Measurements from ENCODE around the gene CCDC149. TPM values are rescaled to one million over a fixed set of nuclear protein-coding genes. Genes with fewer than 3 reads are reported as not detected.

CCDC149 gene
- total and polyA plus RNA-seq, 2 of the 8 experiments (the other 6 are each of a cell fraction or from before 2014, with no cell fraction given), result 2.2 to 5.6 TPM

DNA sequence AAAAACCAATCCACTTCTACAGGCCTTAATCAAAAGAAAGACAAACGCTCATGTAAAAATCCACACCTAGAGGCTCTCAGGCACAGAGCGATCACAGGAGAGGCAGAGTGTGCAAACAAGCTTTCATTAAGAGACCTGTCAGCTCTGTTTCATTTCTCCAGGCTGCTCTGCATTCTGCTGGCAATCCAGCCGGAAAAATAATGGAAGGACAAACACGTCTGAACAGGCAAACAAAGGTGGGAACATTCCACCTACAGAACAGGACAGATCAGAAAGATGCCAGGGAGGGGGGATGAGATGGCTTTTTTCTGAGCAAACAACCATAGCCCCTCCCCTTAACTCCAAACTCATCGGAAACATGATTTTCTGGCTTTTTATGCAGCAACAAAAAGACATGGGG, 107.8 kb downstream of the CCDC149 start:
- H2AFZ ChIP-seq (ENCODE audit: low read length), result no peak overlapping the region
- TF ChIP-seq CEBPB (IDR thresholded peaks at IDR 0.05; ENCODE audit: low read depth, low read length) (no peak), EP300 (IDR thresholded peaks at IDR 0.05; ENCODE audit: borderline replicate concordance in 1 of 2, low read depth in 2 of 2, low read length in 2 of 2) (no peak), YY1 (IDR thresholded peaks at IDR 0.05; ENCODE audit: low read depth, low read length) (no peak), KDM4A (IDR thresholded peaks at IDR 0.05; ENCODE audit: low read depth, low read length, severe bottlenecking) (no peak), BACH1 (IDR thresholded peaks at IDR 0.05; ENCODE audit: low read length) (no peak), BCL11A (IDR thresholded peaks at IDR 0.05; ENCODE audit: low read depth in 2 of 2, low read length in 2 of 2) (no peak), KDM5A (IDR thresholded peaks at IDR 0.05; ENCODE audit: low read length) (no peak), CBX5 (IDR thresholded peaks at IDR 0.05; ENCODE audit: low read depth, low read length) (no peak)

More for the DNA sequence above, 107.8 kb downstream of the CCDC149 start:
- no peaks in the 10 kb centered on the region for H3K79me2 ChIP-seq (ENCODE audit: control insufficient read depth in 1 of 2, insufficient read depth in 2 of 2, low read length in 2 of 2)
- H2BK5ac ChIP-seq (ENCODE audit: low read depth, low read length), result no peak overlapping the region
- WGBS, 2 experiments (ENCODE audit: extremely low coverage in 1 of 2, insufficient coverage in 1 of 2, insufficient read length in 1 of 2, insufficient replicate concordance in 2 of 2, low coverage in 1 of 2, low lambda C conversion rate in 2 of 2, missing lambda C conversion rate in 1 of 2), result 89% methylated on average over 5 of the region's 5 CpGs; no CpG with 5 or more reads in 1 of the 2 experiments
- H2BK15ac ChIP-seq (ENCODE audit: low read length), result no peak overlapping the region
- ChIA-PET CTCF (ENCODE audit: partially characterized antibody) (interaction anchor here (0.8 kb wide), 1 partner anchor 8 kb away, joined by 3 read pairs; no protein-coding TSS in a partner anchor), POLR2A (ENCODE audit: partially characterized antibody) (interaction anchor here (0.9 kb wide), 1 partner anchor 11 kb away, joined by 3 read pairs; no protein-coding TSS in a partner anchor)
- FAIRE-seq, result no peak
- H4K5ac ChIP-seq (ENCODE audit: insufficient read length, low read depth, low read length), result no peak overlapping the region
- peaks cover under 1 to 14% (median 9%) of the 10 kb centered on the region in 4 experiments; a peak in 6 of 7 replicates for H3K27me3 ChIP-seq (replicated peaks in 1 of 4; ENCODE audit: control insufficient read depth in 3 of 4, extremely low read depth in 1 of 4, insufficient read depth in 3 of 4, low read length in 3 of 4)
- no peak overlapping the region for H3K27ac ChIP-seq (ENCODE audit: low read depth, low read length)
- peaks cover 0 to 2% of the 10 kb centered on the region in 2 experiments for H4K20me1 ChIP-seq (replicated peaks in 1 of 2; ENCODE audit: control insufficient read depth in 1 of 2, insufficient read depth in 2 of 2, low read length in 2 of 2)
- H3K9ac ChIP-seq (replicated peaks in 1 of 4; ENCODE audit: extremely low read depth in 1 of 4, low read depth in 3 of 4, low read length in 3 of 4), result no peak overlapping the region
- peaks cover 2 to 23% (median 13%) of the 10 kb centered on the region in 4 experiments for H3K4me1 ChIP-seq (replicated peaks in 1 of 4; ENCODE audit: control insufficient read depth in 3 of 4, insufficient read depth in 4 of 4, low read length in 3 of 4)
- H2BK12ac ChIP-seq (ENCODE audit: low read depth, low read length), result no peak overlapping the region
- H3K23me2 ChIP-seq (ENCODE audit: low read depth, low read length), result peaks cover 6% of the 10 kb centered on the region; the same call in 1 of the 2 replicates
- H3K79me1 ChIP-seq (ENCODE audit: low read depth, low read length), result no peaks in the 10 kb centered on the region
- no peaks in the 10 kb centered on the region for H3K9me3 ChIP-seq (ENCODE audit: insufficient read depth in 2 of 2, low read depth in 1 of 2, low read length in 1 of 2)
- H2BK120ac ChIP-seq (replicated peaks; ENCODE audit: low read depth, low read length), result no peak overlapping the region
- H3K4me2 ChIP-seq (ENCODE audit: insufficient read depth in 1 of 2, low read depth in 2 of 2, low read length in 2 of 2), result no peak overlapping the region
- no peak overlapping the region for H4K91ac ChIP-seq (replicated peaks; ENCODE audit: insufficient read length, low read length)
- H3K36me3 ChIP-seq (ENCODE audit: control insufficient read depth in 2 of 4, insufficient read depth in 4 of 4, low read length in 3 of 4), result no peaks in the 10 kb centered on the region; a peak in 1 of 8 replicates
- no peak overlapping the region for H2AK5ac ChIP-seq (ENCODE audit: low read depth, low read length)
- H3K4ac ChIP-seq (replicated peaks; ENCODE audit: insufficient read length, low read depth, low read length), result no peak overlapping the region
- no peak overlapping the region for H2BK20ac ChIP-seq (ENCODE audit: low read length)
- H4K8ac ChIP-seq (ENCODE audit: extremely low read depth, insufficient read depth, low read length), result no peak overlapping the region
- H3K23ac ChIP-seq (ENCODE audit: insufficient read length), result no peak overlapping the region
- no peak overlapping the region for H3K14ac ChIP-seq (ENCODE audit: insufficient read length)
- no peak overlapping the region for H3K4me3 ChIP-seq (ENCODE audit: extremely low read depth in 1 of 4, insufficient read depth in 2 of 4, low read depth in 3 of 4, low read length in 4 of 4)
- no peak overlapping the region for H3K56ac ChIP-seq (replicated peaks; ENCODE audit: insufficient read length, low read depth, low read length)
- H3K18ac ChIP-seq (ENCODE audit: extremely low read depth, low read length), result no peak overlapping the region
- no peak for DNase-seq (ENCODE audit: low read depth in 1 of 2, low spot score in 2 of 2)
